ENCODE measurements around the gene CBARP.

DNA sequence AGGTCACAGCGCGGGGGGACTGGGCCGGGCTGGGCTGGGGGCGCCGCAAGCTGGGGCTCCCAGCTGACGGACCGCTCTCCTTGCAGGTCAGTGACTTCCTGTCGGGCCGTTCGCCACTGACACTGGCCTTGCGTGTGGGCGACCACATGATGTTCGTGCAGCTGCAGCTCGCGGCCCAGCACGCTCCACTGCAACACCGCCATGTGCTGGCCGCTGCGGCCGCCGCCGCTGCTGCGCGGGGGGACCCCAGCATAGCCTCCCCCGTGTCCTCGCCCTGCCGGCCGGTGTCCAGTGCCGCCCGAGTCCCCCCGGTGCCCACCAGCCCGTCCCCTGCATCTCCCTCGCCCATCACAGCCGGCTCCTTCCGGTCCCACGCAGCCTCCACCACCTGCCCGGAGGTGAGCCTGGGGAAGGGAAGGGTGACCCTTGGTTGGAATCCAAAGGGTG lies 16.3 kb upstream of the CBARP start:
- TF ChIP-seq EZH2 (IDR thresholded peaks at IDR 0.05; ENCODE audit: borderline replicate concordance, low read depth, low read length, poor library complexity, severe bottlenecking): no peak
- TF ChIP-seq, protein P1, sequence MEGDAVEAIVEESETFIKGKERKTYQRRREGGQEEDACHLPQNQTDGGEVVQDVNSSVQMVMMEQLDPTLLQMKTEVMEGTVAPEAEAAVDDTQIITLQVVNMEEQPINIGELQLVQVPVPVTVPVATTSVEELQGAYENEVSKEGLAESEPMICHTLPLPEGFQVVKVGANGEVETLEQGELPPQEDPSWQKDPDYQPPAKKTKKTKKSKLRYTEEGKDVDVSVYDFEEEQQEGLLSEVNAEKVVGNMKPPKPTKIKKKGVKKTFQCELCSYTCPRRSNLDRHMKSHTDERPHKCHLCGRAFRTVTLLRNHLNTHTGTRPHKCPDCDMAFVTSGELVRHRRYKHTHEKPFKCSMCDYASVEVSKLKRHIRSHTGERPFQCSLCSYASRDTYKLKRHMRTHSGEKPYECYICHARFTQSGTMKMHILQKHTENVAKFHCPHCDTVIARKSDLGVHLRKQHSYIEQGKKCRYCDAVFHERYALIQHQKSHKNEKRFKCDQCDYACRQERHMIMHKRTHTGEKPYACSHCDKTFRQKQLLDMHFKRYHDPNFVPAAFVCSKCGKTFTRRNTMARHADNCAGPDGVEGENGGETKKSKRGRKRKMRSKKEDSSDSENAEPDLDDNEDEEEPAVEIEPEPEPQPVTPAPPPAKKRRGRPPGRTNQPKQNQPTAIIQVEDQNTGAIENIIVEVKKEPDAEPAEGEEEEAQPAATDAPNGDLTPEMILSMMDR (conservative IDR thresholded peaks at IDR 0.05; ENCODE audit: low read depth, low read length): no peak
